ENCODE results near the gene ALG5.
A peak's percentile ranks its signal among the peaks of the same experiment; 100 is the strongest.

The ALG5 gene, protein sequence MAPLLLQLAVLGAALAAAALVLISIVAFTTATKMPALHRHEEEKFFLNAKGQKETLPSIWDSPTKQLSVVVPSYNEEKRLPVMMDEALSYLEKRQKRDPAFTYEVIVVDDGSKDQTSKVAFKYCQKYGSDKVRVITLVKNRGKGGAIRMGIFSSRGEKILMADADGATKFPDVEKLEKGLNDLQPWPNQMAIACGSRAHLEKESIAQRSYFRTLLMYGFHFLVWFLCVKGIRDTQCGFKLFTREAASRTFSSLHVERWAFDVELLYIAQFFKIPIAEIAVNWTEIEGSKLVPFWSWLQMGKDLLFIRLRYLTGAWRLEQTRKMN

DNA sequence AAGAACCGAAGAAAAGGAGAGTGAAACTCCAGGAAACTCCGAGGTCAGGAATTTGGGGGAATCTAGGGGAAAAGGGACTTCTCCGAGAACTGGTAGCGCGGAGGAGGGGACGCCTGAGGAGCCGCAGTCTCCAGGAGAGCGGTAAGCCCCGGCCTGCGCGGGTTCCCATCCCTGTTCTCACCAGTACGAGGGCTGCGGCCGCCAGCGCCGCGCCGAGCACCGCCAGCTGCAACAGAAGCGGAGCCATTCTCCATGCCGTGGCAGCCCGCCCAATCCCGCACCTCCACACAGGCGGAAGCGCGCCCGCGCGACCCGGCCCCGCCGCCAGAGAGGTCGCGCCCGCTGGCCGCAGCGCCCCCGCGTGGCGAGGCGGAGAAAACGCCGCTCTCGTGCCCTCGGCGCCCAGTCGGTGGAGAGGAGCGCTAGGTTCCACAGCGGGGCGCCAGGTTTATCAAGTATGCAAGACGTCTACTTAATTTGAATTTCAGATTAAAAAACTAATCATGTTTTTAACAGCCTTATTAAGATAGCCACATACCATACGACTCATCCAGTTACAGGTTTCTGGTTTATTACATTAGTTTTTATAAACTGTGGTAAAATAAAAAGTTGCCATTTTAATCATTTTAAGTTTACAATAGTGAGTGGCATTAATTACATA, at the start of gene ALG5:
Gene ALG5, minus strand, starts transcription at position 287 of the 661 bp plus-strand sequence. Its CDS starts 40 bp downstream, at position 247.
- Mint-ChIP-seq H3K27ac (peak within 1 kb of the TSS; percentile 100), H3K4me3 (peak within 1 kb of the TSS; percentile 97 to 99), H3K9me3 (no peaks in the 10 kb centered on the region), H3K4me1 (peaks cover 38% of the 10 kb centered on the region), H3K27me3 (no peaks in the 10 kb centered on the region)
- peak; percentile 92 to 95 for DNase-seq
- ATAC-seq: peak; percentile 79

DNA sequence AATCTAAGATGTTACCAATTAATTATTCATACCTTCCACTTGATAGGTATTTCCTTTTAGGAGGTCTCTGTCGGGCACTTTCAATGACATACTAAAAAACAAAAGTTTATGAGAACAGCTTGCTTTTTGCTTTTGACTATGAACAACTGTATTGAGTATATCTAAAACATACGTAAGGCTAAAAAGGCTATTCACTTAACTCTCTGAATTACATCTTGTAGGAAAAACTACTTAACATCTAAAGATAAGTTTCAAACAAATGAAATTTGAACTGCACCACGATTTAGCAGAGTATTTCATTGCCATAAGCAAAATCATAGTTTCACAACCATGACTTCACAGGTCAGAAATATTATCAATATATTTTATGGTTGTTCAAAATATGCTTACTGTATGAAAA, 48.7 kb upstream of the ALG5 start:
- Mint-ChIP-seq H3K27ac (no peak overlapping the region), H3K9me3 (no peaks in the 10 kb centered on the region), H3K4me1 (peaks cover 11% of the 10 kb centered on the region), H3K4me3 (no peak overlapping the region), H3K27me3 (no peaks in the 10 kb centered on the region)
- no peak for ATAC-seq
- no peak for DNase-seq

DNA sequence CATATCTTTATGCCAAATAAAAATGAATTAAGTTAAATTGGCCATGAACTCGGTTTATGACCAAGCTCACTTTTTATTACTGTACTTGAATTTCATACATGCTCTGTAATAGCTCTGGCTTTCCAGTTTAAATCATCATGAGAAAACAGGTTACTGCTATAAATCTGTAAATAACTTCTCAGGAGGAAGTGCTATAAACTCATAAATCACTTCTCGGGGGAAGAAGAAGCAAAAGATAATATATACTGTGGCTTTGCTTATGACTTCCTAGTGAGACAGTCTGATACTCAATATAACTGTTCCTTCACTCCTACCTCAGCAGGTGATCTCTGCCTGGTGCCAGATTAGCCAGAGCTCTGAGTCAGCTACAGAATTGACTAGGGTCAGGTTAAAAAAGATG, 47.9 kb upstream of the ALG5 start:
- no peak for ATAC-seq
- Mint-ChIP-seq H3K9me3 (no peaks in the 10 kb centered on the region), H3K27me3 (no peaks in the 10 kb centered on the region), H3K4me1 (peaks cover 3% of the 10 kb centered on the region), H3K27ac (no peak overlapping the region), H3K4me3 (no peak overlapping the region)
- no peak for DNase-seq

DNA sequence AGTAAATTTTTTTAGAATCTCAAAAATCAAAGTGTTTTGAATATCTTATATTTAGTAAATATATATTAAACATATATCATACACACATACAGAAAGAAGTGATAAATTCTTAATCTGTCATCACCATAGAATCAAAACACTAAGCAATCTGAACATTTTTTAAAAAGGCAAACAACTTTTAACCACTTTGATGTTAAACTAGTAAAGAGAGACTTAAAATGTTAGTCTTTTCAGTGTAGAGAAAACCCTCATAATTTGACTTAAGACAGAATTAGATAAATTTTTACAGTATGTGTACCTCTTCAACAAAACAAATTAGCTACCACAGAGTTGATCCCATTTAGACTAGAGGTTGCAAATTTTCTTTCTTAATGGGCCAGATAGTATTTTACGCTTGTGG, 46.9 kb upstream of the ALG5 start:
- Mint-ChIP-seq H3K27ac (no peak overlapping the region), H3K9me3 (no peaks in the 10 kb centered on the region), H3K4me3 (no peak overlapping the region), H3K4me1 (no peaks in the 10 kb centered on the region), H3K27me3 (no peaks in the 10 kb centered on the region)
- ATAC-seq (no peak), DNase-seq (no peak)

- H3K4me1 Mint-ChIP-seq: no peaks in the 10 kb centered on the region
These were observed 41.6 kb upstream of the ALG5 start for GRCh38 chr13:37040789-37041188.

DNA sequence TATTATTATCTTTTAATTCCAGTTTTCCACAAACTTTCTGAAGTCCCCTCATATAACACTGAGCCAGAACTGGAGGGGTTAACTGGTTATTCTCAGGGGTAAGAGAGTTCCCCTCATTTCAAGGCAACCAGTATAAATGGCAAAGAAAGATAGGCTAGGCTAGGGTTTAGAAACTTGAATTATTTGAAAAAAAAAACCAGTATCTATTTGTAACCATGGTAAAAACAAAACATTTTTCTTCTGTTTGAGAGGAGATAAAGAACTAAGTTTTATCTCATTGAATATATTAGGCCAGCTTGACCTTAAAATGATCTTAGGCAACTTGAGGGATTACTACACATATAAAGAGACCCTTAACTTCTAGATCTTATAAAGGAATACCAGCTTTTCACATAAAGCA, 40.8 kb upstream of the ALG5 start:
- Mint-ChIP-seq H3K4me1 (no peaks in the 10 kb centered on the region), H3K4me3 (no peak overlapping the region), H3K27me3 (no peaks in the 10 kb centered on the region), H3K27ac (no peak overlapping the region), H3K9me3 (no peaks in the 10 kb centered on the region)
- ATAC-seq (no peak), DNase-seq (no peak)

More at GRCh38 chr13:37040789-37041188, 41.6 kb upstream of the ALG5 start:
- ATAC-seq (no peak), DNase-seq (no peak)
- H3K27ac Mint-ChIP-seq: no peak overlapping the region
- no peak overlapping the region for H3K4me3 Mint-ChIP-seq
- H3K27me3 Mint-ChIP-seq: no peaks in the 10 kb centered on the region
- H3K9me3 Mint-ChIP-seq: no peaks in the 10 kb centered on the region

- Mint-ChIP-seq H3K27me3 (no peaks in the 10 kb centered on the region), H3K9me3 (no peaks in the 10 kb centered on the region)
- DNase-seq: no peak
These were observed 38.1 kb upstream of the ALG5 start for GRCh38 chr13:37037241-37037640.

GRCh38 chr13:37029617-37030016, 30.5 kb upstream of the ALG5 start:
- no peaks in the 10 kb centered on the region for H3K27me3 Mint-ChIP-seq
- H3K9me3 Mint-ChIP-seq: no peaks in the 10 kb centered on the region
- ATAC-seq: no peak
- H3K27ac Mint-ChIP-seq: no peak overlapping the region
- no peak for DNase-seq
- no peak overlapping the region for H3K4me3 Mint-ChIP-seq
- no peaks in the 10 kb centered on the region for H3K4me1 Mint-ChIP-seq

More at GRCh38 chr13:37037241-37037640, 38.1 kb upstream of the ALG5 start:
- H3K4me1 Mint-ChIP-seq: no peaks in the 10 kb centered on the region
- no peak for ATAC-seq
- no peak overlapping the region for H3K27ac Mint-ChIP-seq
- no peak overlapping the region for H3K4me3 Mint-ChIP-seq

GRCh38 chr13:37027639-37028038, 28.5 kb upstream of the ALG5 start:
- no peaks in the 10 kb centered on the region for H3K9me3 Mint-ChIP-seq
- H3K27me3 Mint-ChIP-seq: no peaks in the 10 kb centered on the region
- no peak overlapping the region for H3K27ac Mint-ChIP-seq
- no peak overlapping the region for H3K4me3 Mint-ChIP-seq
- ATAC-seq (no peak), DNase-seq (no peak)
- no peaks in the 10 kb centered on the region for H3K4me1 Mint-ChIP-seq

GRCh38 chr13:37026771-37027170, 27.6 kb upstream of the ALG5 start:
- Mint-ChIP-seq H3K27ac (no peak overlapping the region), H3K4me1 (no peaks in the 10 kb centered on the region), H3K4me3 (no peak overlapping the region), H3K27me3 (no peaks in the 10 kb centered on the region), H3K9me3 (no peaks in the 10 kb centered on the region)
- no peak for ATAC-seq
- DNase-seq: no peak

GRCh38 chr13:37023871-37024270, 24.7 kb upstream of the ALG5 start:
- no peak overlapping the region for H3K4me3 Mint-ChIP-seq
- no peaks in the 10 kb centered on the region for H3K4me1 Mint-ChIP-seq
- DNase-seq (no peak), ATAC-seq (no peak)
- H3K27me3 Mint-ChIP-seq: no peaks in the 10 kb centered on the region
- H3K27ac Mint-ChIP-seq: peak overlapping the region in 1 of 2 donors; percentile 29
- no peaks in the 10 kb centered on the region for H3K9me3 Mint-ChIP-seq

DNA sequence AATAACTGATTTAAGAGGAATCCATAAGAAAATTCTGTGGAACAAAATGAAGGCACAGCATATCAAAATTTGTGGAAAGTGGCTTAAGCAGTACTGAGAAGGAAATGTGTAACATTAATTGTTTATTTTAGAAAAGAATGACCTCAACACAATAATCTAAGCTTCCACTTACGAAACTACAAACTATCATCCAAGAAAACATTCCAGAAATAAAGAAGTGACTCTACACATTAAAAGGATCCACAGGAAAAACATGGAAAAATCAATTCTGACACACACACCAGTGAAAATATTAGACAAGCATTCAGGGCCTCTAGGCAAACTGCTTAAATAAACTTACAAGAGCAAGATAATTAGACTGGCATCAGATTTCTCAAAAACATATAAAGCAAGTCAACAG, 15.5 kb upstream of the ALG5 start:
- no peak overlapping the region for H3K27ac Mint-ChIP-seq
- peaks cover 7% of the 10 kb centered on the region for H3K4me1 Mint-ChIP-seq
- ATAC-seq: no peak
- DNase-seq: no peak
- H3K4me3 Mint-ChIP-seq: no peak overlapping the region
- H3K9me3 Mint-ChIP-seq: no peaks in the 10 kb centered on the region
- no peaks in the 10 kb centered on the region for H3K27me3 Mint-ChIP-seq

DNA sequence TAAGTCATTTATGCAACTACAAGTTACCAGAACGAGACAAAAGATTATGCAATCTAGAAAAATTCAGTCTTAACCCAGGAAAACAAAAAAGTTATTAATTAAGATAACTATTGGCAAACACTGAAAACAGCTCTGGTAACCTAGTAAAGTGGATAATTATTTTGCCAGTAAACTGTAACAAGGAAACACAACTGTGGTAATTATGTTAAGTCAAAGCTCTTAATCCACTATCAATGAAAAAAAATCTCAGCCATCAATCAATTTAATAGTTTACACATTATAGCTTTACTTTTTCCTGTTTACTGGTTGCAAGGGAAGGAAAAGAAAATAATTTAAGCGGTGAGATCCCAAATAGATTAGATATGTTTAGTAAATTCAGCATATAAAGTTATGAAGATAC, 12.6 kb upstream of the ALG5 start:
- Mint-ChIP-seq H3K27ac (no peak overlapping the region), H3K4me1 (peaks cover 14% of the 10 kb centered on the region)

DNA sequence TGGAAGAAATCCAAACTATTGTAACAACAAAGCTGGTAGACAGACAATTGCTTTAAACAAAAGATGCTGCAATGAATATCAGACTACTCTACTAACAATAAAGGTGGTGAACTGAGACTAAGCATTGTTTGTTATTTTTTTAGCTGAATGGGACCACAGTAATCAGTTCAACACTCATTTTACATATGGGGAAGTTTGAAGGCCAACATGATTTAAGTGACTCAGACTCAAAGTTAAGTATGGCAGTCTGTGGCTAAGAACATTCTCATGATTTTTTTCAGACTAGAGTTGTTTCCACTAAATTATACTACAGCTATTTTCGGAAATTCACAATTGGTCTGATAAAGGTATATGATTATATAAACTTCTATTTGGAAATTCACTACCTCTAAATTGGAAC, 11.9 kb upstream of the ALG5 start:
- peak; percentile 43 for ATAC-seq
- Mint-ChIP-seq H3K4me3 (no peak overlapping the region), H3K27ac (peak overlapping the region in 1 of 2 donors; percentile 6), H3K4me1 (peaks cover 17% of the 10 kb centered on the region), H3K27me3 (no peaks in the 10 kb centered on the region), H3K9me3 (no peaks in the 10 kb centered on the region)
- no peak for DNase-seq

More for the DNA sequence above, 12.6 kb upstream of the ALG5 start:
- DNase-seq (no peak), ATAC-seq (no peak)
- Mint-ChIP-seq H3K27me3 (no peaks in the 10 kb centered on the region), H3K9me3 (no peaks in the 10 kb centered on the region), H3K4me3 (no peak overlapping the region)

DNA sequence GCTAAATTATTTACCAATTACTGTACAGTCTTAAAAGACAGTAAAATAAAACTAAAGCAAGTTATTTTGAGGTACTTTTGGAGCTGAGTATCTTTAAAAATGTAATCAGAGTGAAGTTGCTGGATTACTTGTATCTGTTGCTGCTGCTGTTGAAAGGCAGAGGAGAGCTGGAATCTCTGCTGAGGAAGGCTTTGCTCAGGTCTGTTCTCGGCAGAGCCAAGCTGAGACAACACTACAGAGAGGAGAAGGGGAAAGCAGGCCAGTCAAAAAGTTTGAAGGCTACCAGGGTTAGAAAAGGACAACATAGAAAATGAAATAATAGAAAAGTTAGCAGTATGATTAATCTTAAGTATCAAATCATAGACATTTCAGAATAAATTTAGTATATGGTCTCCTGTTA, 11.3 kb upstream of the ALG5 start:
- ATAC-seq (no peak), DNase-seq (no peak)
- H3K4me1 Mint-ChIP-seq: peaks cover 21% of the 10 kb centered on the region
- H3K27ac Mint-ChIP-seq: peak overlapping the region; percentile 6 to 81
- no peak overlapping the region for H3K4me3 Mint-ChIP-seq
- no peaks in the 10 kb centered on the region for H3K9me3 Mint-ChIP-seq
- no peaks in the 10 kb centered on the region for H3K27me3 Mint-ChIP-seq

DNA sequence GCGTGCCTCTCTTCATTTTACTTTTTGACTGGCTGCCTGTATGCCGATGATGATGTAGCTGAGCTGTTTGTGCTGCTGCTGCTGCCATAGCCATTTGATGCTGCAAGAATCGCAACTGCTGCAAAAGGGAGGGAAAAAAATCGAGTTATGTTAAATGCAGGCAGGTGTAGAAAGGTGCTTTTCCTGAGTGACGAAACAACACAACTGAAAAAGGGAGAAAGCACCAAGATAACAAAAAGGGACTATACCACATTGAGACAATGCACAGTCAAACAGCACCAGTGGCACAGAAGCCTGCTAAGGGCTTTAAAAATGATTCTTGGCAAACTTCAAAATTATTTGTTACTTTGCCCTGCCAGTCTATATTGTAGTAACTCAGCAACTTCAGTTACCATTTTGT, 10.6 kb upstream of the ALG5 start:
- no peak overlapping the region for H3K4me3 Mint-ChIP-seq
- no peak for ATAC-seq
- DNase-seq: no peak
- no peaks in the 10 kb centered on the region for H3K9me3 Mint-ChIP-seq
- H3K4me1 Mint-ChIP-seq: peaks cover 27% of the 10 kb centered on the region
- H3K27ac Mint-ChIP-seq: no peak overlapping the region
- no peaks in the 10 kb centered on the region for H3K27me3 Mint-ChIP-seq

- no peaks in the 10 kb centered on the region for H3K27me3 Mint-ChIP-seq
- peaks cover 36% of the 10 kb centered on the region for H3K4me1 Mint-ChIP-seq
- peak overlapping the region; percentile 100 for H3K27ac Mint-ChIP-seq
- peak overlapping the region; percentile 97 to 99 for H3K4me3 Mint-ChIP-seq
- no peak for ATAC-seq
- no peak for DNase-seq
- H3K9me3 Mint-ChIP-seq: no peaks in the 10 kb centered on the region
These were observed 2.7 kb upstream of the ALG5 start for GRCh38 chr13:37001921-37002250.

Data from stimulated activated naive CD8-positive, alpha-beta T cell treated with anti-CD3 and anti-CD28 coated beads, Interleukin-15, amount 100 ng/mL, for 72 hours (primary cell).